HG03439 (cell line): ENCODE measurements around the gene NR1H4.
"Not testable (repeated sequence)": the region's sequence is repeated elsewhere in the genome, so short reads cannot be mapped to it uniquely, and the experiment has no call there.

Experiments used
- ATAC-seq: cut with Tn5 transposase; IDR thresholded peaks from one replicate; pipeline ENCODE4 v1.9.1; 2021; ENCODE audit warnings: mild to moderate bottlenecking, moderate library complexity; ENCODE audit not compliant: unreplicated experiment

The NR1H4 gene

GRCh38 chr12:100565987-100566545, 92.4 kb downstream of the NR1H4 start:
- ATAC-seq: no peak

DNA sequence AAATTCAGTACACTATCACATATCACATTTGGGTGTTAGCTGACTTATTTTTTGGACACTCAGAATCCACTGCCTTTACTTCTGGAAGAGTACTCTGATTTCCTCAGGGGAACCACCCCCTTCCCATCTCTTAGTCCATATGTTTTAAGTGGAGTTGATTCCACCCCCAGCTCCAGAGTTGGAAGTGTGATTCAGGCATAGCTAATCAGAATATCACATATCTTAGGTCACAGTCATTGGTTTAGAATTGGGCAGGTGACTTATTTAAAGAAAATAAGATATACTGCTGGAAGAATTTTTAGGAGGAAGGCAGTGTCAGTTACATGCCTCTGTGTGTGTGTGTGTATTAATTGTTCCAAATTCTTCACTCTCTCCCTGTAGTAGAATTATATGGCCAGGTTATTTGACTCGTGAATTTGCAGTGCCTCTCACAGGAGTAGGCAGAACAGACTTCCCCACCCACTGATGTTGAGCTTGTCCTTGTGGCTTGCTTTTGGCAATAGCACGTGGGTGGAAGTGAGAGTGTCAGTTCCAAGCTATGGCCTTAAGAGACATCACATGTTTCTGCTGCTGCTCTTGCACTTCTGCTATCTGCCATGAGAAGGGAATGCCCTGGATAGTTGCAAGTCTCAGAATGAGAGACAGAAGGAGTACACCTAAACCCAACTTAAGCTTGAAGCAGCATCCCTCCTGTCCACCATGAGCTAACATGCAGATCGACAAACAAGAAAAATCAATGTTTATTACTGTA, 93.4 kb downstream of the NR1H4 start:
- peak; percentile 94 for ATAC-seq

- no peak for ATAC-seq
Observed at GRCh38 chr12:100567945-100568344, 94.3 kb downstream of the NR1H4 start.

DNA sequence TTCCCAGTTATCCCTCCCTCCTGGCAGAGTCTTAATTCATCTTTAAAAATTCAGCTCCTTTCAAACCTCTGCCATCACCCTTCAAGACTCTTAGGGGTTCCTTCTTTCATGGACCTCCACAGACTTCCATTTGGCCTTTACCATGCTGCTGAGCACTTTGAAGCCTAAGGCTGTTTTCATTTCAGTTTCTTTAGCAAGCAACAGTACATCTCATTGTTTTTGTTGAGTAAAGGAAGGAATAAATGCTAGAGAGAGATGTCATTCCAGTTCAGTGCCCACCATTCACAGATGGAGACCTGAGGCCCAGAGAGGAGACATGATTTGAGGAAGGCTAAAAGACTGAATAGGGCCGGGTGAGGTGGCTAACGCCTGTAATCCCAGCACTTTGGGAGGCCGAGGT, 98.5 kb downstream of the NR1H4 start:
- ATAC-seq: no peak

DNA sequence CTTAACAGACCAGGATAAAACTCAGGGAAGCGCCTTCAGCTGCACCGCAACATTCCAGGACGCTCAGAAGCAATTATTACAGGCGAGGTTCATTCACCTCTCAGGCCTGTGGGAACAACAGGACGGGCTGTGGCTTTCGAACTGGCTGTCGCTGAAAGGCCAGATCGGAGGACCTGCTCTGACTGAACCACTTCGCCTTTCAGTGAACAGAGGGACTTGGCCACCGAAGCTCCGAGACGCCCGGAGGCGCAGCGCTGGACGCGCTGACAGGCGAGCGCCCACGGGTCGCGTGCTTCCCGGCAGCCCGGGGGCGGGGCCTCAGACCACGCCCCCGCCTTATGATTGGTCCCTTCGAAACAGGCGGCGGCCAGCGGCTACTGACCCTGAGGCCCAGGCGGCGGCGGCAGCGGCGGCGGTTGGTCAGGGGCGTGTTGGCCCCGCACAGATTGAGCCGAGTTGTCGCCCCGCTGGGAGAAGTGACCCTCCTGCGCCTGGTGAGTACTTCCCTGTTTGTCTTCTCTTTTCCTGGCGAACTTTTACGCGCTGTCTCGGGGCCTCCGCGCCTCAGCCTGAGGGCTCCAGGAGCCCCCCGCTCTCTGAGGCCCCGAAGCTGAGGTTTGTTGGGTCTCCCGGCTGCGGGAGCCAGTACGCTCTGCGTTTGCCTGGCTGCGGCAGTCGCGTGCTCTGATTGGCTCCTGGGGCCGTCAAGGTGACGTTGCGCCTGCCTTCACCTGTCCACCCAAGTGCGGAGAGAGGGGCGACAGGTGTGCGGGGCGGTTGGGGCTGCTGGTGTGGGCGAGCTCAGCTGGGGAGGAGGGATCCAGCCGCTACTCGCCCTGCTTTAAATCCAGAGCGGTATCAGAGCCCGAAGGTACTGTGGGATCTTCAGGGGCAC, 99.9 kb downstream of the NR1H4 start, which contains the start of gene GAS2L3:
Gene GAS2L3 (plus strand): TSS at position 393 of the 895 bp plus-strand sequence. CDS start 21,221 bp downstream, outside the sequence.
- peak; percentile 98 for ATAC-seq

GRCh38 chr12:100574187-100575074, 100.8 kb downstream of the NR1H4 start:
- no peak for ATAC-seq

DNA sequence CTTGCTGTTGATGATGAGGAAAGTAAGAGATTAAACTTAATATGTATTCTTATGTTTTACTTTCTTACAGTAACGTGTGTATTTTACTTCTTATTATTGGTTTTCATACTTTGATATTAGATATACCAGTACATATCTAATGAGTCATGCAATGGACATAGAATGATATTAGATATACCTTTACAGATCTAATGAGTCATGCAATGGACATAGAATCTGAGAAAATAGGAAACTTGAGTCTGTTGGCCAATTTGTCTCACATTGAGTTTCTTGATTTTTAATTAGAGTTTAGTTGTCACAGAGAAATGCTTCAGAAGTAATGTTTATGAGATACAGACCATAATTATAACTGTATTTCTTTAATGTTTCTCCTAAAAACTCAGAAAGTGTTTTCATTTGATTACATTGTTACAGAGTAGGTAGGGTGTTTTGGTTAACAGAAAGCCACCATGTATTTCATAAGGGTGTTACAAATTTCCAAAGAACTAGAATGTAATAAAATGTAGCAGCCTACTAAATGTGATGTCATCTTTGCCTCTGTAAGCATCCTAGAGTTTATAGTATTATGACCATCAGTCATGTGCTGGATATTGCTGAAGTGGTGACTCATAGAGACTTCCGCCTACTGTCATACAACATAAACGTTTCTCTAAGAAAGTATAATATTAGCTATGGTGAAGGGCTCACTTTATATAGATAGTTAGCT, 102.8 kb downstream of the NR1H4 start:
- ATAC-seq: no peak

GRCh38 chr12:100578923-100579322, 105.3 kb downstream of the NR1H4 start:
- ATAC-seq: no peak

DNA sequence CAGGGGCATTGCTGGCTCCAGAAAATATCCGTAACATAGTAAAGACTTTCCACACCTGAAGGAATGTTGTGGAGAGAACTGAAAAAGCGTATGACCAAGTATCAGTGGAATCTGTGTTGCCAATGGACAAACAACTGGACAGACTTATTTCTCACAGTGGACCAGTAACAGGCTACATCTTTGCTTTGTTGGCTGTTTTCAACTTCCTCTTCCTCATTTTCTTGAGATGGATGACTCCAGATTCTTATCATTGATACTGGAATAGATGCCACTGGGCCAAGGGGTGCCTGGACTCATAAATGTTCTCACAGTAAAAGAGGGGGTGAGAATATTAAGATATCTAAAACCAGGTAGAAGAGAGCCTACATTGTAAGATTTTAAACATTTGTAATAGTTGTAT, 106.2 kb downstream of the NR1H4 start:
- no peak for ATAC-seq

DNA sequence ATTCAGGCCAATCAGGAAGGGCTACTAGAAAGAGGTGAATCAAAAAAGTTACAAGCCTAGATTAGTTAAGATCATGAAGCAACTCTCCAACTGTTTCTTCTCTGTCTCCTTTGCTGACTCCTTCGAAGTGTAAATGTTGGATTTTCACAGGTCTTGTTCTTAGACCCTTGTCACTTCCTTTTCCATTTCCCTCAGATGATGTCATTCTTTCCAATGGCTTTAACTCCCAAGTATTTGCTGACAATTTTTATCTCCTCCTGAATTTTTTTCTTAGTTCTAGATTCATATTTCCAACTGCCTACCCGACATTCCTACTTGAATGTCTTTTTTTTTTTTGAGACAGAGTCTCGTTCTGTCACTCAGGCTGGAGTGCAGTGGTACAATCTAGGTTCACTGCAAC, 110.6 kb downstream of the NR1H4 start:
- no peak for ATAC-seq

DNA sequence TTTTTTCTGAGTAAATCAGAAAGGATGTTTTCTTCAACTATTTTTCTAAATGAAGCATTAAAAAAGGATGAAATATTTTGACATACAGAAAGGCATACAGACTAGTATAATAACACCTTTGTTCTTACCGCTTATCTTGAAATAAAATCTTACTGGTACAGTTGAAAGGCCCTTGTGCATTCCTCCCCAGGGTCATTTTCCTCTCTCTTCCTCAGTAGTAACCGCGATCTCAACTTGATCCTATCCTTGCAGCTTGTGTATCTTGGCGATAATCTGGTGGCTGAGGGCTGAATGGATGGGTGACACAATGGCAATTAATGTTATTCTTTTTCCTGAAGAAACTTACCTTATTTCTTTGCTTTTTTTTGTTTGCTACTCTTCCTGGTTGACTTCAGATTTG, 118.3 kb downstream of the NR1H4 start:
- no peak for ATAC-seq

DNA sequence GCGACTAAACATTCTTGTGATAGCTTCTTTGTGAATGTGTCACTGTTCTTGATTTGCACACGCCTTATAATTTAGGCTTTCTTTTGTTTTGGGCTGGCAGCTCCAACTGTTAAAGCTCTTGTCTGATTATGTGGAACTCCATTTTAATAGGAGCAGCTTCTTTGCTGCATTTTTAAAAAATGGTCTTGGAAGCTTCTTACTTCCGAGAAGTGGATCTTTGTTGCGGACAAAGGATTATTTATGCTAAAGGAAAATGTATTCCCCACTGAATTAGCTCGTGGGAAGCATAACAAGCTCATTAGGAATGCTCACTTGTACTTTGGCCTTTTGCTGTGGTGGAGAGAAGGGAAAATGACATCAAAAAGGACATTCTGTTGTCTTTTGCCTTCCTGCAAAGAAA, 119.8 kb downstream of the NR1H4 start:
- no peak for ATAC-seq

DNA sequence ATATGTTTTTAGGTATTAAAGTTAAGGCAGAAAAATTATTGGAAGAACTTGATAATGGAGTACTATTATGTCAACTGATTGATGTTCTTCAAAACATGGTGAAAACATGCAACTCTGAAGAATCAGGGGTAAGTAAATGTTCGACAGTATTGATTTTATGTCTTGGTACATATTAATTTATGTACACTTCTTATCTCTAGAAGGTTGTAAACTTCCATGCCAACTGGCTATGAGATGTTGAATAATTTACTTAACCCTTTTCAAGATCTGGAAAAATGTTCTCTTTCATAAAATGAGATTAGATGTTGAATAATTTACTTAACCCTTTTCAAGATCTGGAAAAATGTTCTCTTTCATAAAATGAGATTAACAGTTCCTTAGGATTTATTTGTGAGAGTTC, 128.0 kb downstream of the NR1H4 start:
- ATAC-seq: no peak

DNA sequence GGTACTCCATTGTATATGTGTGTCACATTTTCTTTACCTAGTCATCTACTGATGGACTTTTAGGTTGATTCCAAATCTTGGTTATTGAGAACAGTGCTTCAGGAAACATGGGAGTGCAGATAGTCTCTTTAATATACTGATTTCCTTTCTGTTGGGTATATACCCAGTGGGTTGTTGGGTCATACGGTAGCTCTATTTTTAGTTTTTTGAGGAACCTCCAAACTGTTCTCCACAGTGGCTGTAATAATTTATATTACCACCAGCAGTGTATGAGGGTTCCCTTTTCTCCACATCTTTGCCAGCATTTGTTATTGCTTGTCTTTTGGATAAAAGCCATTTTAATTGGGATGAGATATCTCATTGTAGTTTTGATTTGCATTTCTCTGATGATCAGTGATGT, 129.3 kb downstream of the NR1H4 start:
- ATAC-seq: not testable (repeated sequence)

DNA sequence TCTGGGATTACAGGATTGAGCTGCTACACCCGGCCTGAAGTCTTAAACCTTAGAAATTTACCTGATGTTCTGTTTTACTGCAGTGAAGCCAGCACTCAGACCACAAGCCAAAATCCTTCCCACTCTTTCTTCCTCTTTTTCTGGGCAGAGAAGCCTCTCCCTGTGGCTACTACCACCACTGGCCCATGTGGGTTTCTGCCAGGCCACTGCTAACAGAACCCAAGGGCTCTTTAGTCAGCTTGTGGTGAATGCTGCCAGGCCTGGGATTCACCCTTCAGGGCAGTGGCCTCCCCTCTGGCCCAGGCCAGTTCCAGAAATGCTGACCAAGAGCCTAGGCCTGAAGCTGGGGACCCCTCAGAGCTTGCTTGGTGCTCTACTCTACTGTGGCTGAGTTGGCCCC, 135.1 kb downstream of the NR1H4 start:
- no peak for ATAC-seq

DNA sequence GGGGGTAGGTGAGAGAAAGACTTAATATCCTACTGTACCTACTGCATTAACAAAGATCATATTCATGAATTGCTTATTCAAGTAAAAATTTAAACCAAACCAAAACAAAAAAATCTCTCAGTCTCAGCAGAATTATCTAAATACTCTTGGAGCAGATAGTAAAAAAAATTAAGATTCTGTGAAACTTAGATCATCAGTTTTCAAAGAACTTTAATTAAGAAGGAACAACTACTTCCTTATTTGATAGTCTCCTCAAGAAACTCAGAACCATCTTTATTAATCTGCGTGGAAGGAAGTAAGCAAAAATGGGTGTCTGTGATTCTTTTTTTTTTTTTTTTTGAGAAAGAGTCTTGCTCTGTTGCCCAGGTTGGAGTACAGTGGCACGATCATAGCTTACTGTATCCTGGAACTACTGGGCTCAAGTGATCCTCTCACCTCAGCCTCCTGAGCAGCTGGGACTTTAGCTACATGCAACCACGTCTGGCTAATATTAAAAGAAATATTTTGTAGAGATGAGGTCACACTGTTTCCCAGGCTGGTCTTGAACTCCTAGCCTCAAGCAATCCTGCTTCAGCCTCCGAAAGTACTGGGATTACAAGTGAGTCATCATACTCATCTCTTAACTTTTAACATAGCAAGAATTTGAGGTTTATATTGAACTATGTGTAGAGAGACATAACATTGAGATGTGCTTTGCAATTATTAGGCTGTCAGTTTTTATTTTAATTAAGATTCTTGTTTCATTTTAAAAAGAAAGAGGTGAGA, 137.2 kb downstream of the NR1H4 start:
- ATAC-seq: no peak

- no peak for ATAC-seq
Observed at GRCh38 chr12:100612606-100613005, 138.9 kb downstream of the NR1H4 start.
